ENCODE data around the gene NECTIN2.

NECTIN2 gene

GRCh38 chr19:44811122-44811419, 35.0 kb upstream of the NECTIN2 start:
- CTCF ChIA-PET: no interaction called here
- Mint-ChIP-seq H3K27me3 (peaks cover 46% of the 10 kb centered on the region), H3K4me3 (no peak overlapping the region), H3K9me3 (no peaks in the 10 kb centered on the region), H3K36me3 (no peaks in the 10 kb centered on the region), H3K4me1 (no peaks in the 10 kb centered on the region), H3K27ac (no peak overlapping the region)
- no peak for DNase-seq

- H3K27me3 Mint-ChIP-seq: peaks cover 35% of the 10 kb centered on the region
- no peak overlapping the region for H3K4me3 Mint-ChIP-seq
- H3K9me3 Mint-ChIP-seq: no peaks in the 10 kb centered on the region
- CTCF ChIA-PET: no interaction called here
- DNase-seq: no peak
- H3K27ac Mint-ChIP-seq: no peak overlapping the region
- no peaks in the 10 kb centered on the region for H3K36me3 Mint-ChIP-seq
- H3K4me1 Mint-ChIP-seq: no peaks in the 10 kb centered on the region
These were observed 33.9 kb upstream of the NECTIN2 start for GRCh38 chr19:44812142-44812718.

GRCh38 chr19:44813070-44813840, 32.8 kb upstream of the NECTIN2 start:
- H3K36me3 Mint-ChIP-seq: no peaks in the 10 kb centered on the region
- H3K27me3 Mint-ChIP-seq: peaks cover 32% of the 10 kb centered on the region
- H3K4me3 Mint-ChIP-seq: no peak overlapping the region
- H3K4me1 Mint-ChIP-seq: no peaks in the 10 kb centered on the region
- no peaks in the 10 kb centered on the region for H3K9me3 Mint-ChIP-seq
- no peak for DNase-seq
- CTCF ChIA-PET: no interaction called here
- H3K27ac Mint-ChIP-seq: no peak overlapping the region

GRCh38 chr19:44813841-44814470, 32.1 kb upstream of the NECTIN2 start:
- H3K36me3 Mint-ChIP-seq: no peaks in the 10 kb centered on the region
- no peak overlapping the region for H3K4me3 Mint-ChIP-seq
- H3K27me3 Mint-ChIP-seq: peaks cover 27% of the 10 kb centered on the region
- CTCF ChIA-PET: no interaction called here
- no peaks in the 10 kb centered on the region for H3K9me3 Mint-ChIP-seq
- H3K27ac Mint-ChIP-seq: no peak overlapping the region
- no peak for DNase-seq
- no peaks in the 10 kb centered on the region for H3K4me1 Mint-ChIP-seq

- Mint-ChIP-seq H3K36me3 (no peaks in the 10 kb centered on the region), H3K4me3 (no peak overlapping the region), H3K27me3 (peaks cover 21% of the 10 kb centered on the region), H3K4me1 (no peaks in the 10 kb centered on the region), H3K27ac (no peak overlapping the region), H3K9me3 (no peaks in the 10 kb centered on the region)
- CTCF ChIA-PET: no interaction called here
- DNase-seq: no peak
These were observed 31.6 kb upstream of the NECTIN2 start for GRCh38 chr19:44814517-44814916.

GRCh38 chr19:44816301-44816700, 29.8 kb upstream of the NECTIN2 start:
- Mint-ChIP-seq H3K36me3 (no peaks in the 10 kb centered on the region), H3K27ac (no peak overlapping the region), H3K4me1 (no peaks in the 10 kb centered on the region), H3K9me3 (no peaks in the 10 kb centered on the region), H3K27me3 (peaks cover 9% of the 10 kb centered on the region), H3K4me3 (no peak overlapping the region)
- CTCF ChIA-PET: no interaction called here
- DNase-seq: no peak

- CTCF ChIA-PET: no interaction called here
- no peaks in the 10 kb centered on the region for H3K4me1 Mint-ChIP-seq
- H3K27me3 Mint-ChIP-seq: peaks cover 14% of the 10 kb centered on the region
- no peaks in the 10 kb centered on the region for H3K9me3 Mint-ChIP-seq
- no peak overlapping the region for H3K27ac Mint-ChIP-seq
- H3K4me3 Mint-ChIP-seq: no peak overlapping the region
- DNase-seq: no peak
- H3K36me3 Mint-ChIP-seq: no peaks in the 10 kb centered on the region
These were observed 28.2 kb upstream of the NECTIN2 start for GRCh38 chr19:44817725-44818465.

GRCh38 chr19:44818466-44819031, 27.5 kb upstream of the NECTIN2 start:
- H3K36me3 Mint-ChIP-seq: no peaks in the 10 kb centered on the region

GRCh38 chr19:44819246-44819832, 26.8 kb upstream of the NECTIN2 start:
- Mint-ChIP-seq H3K27me3 (peaks cover 14% of the 10 kb centered on the region), H3K9me3 (no peaks in the 10 kb centered on the region), H3K36me3 (no peaks in the 10 kb centered on the region), H3K27ac (no peak overlapping the region), H3K4me1 (no peaks in the 10 kb centered on the region), H3K4me3 (no peak overlapping the region)
- CTCF ChIA-PET: no interaction called here
- DNase-seq: no peak

More at GRCh38 chr19:44818466-44819031, 27.5 kb upstream of the NECTIN2 start:
- DNase-seq: no peak
- H3K9me3 Mint-ChIP-seq: no peaks in the 10 kb centered on the region
- H3K4me3 Mint-ChIP-seq: no peak overlapping the region
- H3K27me3 Mint-ChIP-seq: peaks cover 14% of the 10 kb centered on the region
- CTCF ChIA-PET: no interaction called here
- no peak overlapping the region for H3K27ac Mint-ChIP-seq
- no peaks in the 10 kb centered on the region for H3K4me1 Mint-ChIP-seq

- H3K4me3 Mint-ChIP-seq: no peak overlapping the region
- no peak overlapping the region for H3K27ac Mint-ChIP-seq
- CTCF ChIA-PET: no interaction called here
- H3K4me1 Mint-ChIP-seq: no peaks in the 10 kb centered on the region
- no peaks in the 10 kb centered on the region for H3K9me3 Mint-ChIP-seq
- H3K27me3 Mint-ChIP-seq: peaks cover 14% of the 10 kb centered on the region
- H3K36me3 Mint-ChIP-seq: no peaks in the 10 kb centered on the region
- no peak for DNase-seq
These were observed 25.2 kb upstream of the NECTIN2 start for GRCh38 chr19:44820648-44821609.

- Mint-ChIP-seq H3K4me3 (no peak overlapping the region), H3K4me1 (no peaks in the 10 kb centered on the region), H3K27me3 (peaks cover 14% of the 10 kb centered on the region), H3K27ac (peak overlapping the region; percentile 62), H3K9me3 (no peaks in the 10 kb centered on the region), H3K36me3 (no peaks in the 10 kb centered on the region)
- CTCF ChIA-PET: interaction anchor here (0.8 kb wide), 1 partner anchor 38 kb away, joined by 3 read pairs; no protein-coding TSS in a partner anchor
- DNase-seq: no peak
These were observed 23.9 kb upstream of the NECTIN2 start for GRCh38 chr19:44822177-44822576.

- Mint-ChIP-seq H3K27me3 (peaks cover 11% of the 10 kb centered on the region), H3K4me1 (no peaks in the 10 kb centered on the region), H3K9me3 (no peaks in the 10 kb centered on the region), H3K36me3 (no peaks in the 10 kb centered on the region), H3K27ac (no peak overlapping the region), H3K4me3 (no peak overlapping the region)
- CTCF ChIA-PET: interaction anchor here (0.6 to 1.1 kb wide), 3 partner anchors 22 to 252 kb away, joined by 3 read pairs; no protein-coding TSS in a partner anchor
- DNase-seq: no peak
These were observed 23.3 kb upstream of the NECTIN2 start for GRCh38 chr19:44822670-44823372.

- peaks cover 6% of the 10 kb centered on the region for H3K27me3 Mint-ChIP-seq
- no peak overlapping the region for H3K27ac Mint-ChIP-seq
- CTCF ChIA-PET: interaction anchor here (0.6 to 1.1 kb wide), 3 partner anchors 21 to 252 kb away, joined by 3 read pairs; no protein-coding TSS in a partner anchor
- H3K9me3 Mint-ChIP-seq: no peaks in the 10 kb centered on the region
- no peaks in the 10 kb centered on the region for H3K36me3 Mint-ChIP-seq
- H3K4me3 Mint-ChIP-seq: no peak overlapping the region
- DNase-seq: no peak
- no peaks in the 10 kb centered on the region for H3K4me1 Mint-ChIP-seq
These were observed 22.8 kb upstream of the NECTIN2 start for GRCh38 chr19:44823373-44823698.

Measured in activated naive CD4-positive, alpha-beta T cell treated with anti-CD3 and anti-CD28 coated beads, Interleukin-2, amount 10 ng/mL, durations not matched to agents 7 days and 5 days (primary cell).